Panc1 (cell line): Measurements from ENCODE around the gene CNTN3. TPM values are rescaled to one million over a fixed set of nuclear protein-coding genes. Genes with fewer than 3 reads are reported as not detected.

Experiments
- ATAC-seq: fragments of 200-7000 bp; cut with Tn5 transposase; 2 replicates; pipeline ENCODE4 v1.9.1; 2020; ENCODE audit warnings: mild to moderate bottlenecking, moderate library complexity
- Bru-seq: library from RNA; stranded (reverse); fragments of 400-500 nt; gene quantifications from one replicate; lab custom pipeline; 2021; lab: Mats Ljungman, UMichigan
- BruChase-seq, 2 experiments: library from RNA; stranded (reverse); fragments of 400-500 nt; gene quantifications; one replicate each; lab custom pipeline; 2021; lab: Mats Ljungman, UMichigan
- BruUV-seq: library from RNA; stranded (reverse); fragments of 400-500 nt; replicated peaks from 2 replicates; lab custom pipeline; 2021; lab: Mats Ljungman, UMichigan
- CTCF ChIA-PET: fragments of 300-600 bp; sonication (Branson Sonifier 250); formaldehyde crosslinking; loops from one replicate; lab custom pipeline; 2022; ENCODE audit warnings: antibody characterized with exemption; lab: Charles Lee
- POLR2A ChIA-PET: fragments of 300-600 bp; sonication (Branson Sonifier 250); formaldehyde crosslinking; loops from one replicate; lab custom pipeline; 2022; ENCODE audit warnings: antibody characterized with exemption; lab: Charles Lee
- DNase-seq: peaks from one replicate; pipeline ENCODE4 v3.0.0-alpha.2; 2010; ENCODE audit warnings: low read depth, low spot score
- H3K27ac ChIP-seq: 2 replicates; pipeline ENCODE4 v1.5.1; 2011; ENCODE audit warnings: mild to moderate bottlenecking, low read length, inconsistent platforms
- H3K27me3 ChIP-seq: fragments of 200-500 bp; sonication (Bioruptor generic); 2 replicates; pipeline ENCODE4 v1.6.0; 2014; ENCODE audit warnings: low read length, inconsistent platforms; ENCODE audit not compliant: control insufficient read depth, insufficient read depth
- H3K36me3 ChIP-seq: fragments of 200-500 bp; sonication (Bioruptor generic); 2 replicates; pipeline ENCODE4 v1.5.1; 2014; ENCODE audit warnings: inconsistent platforms, mild to moderate bottlenecking, low read length, moderate library complexity; ENCODE audit not compliant: control insufficient read depth, insufficient read depth
- H3K4me1 ChIP-seq: 2 replicates; pipeline ENCODE4 v1.5.1; 2011; ENCODE audit warnings: inconsistent platforms, mild to moderate bottlenecking, low read length, moderate library complexity; ENCODE audit not compliant: control insufficient read depth, insufficient read depth
- H3K4me3 ChIP-seq, 2 experiments: 2 replicates each; pipeline ENCODE4 v1.5.1; 2011 to 2012; ENCODE audit warnings: low read depth in 2 of 2, low read length in 2 of 2, mild to moderate bottlenecking in 2 of 2, inconsistent platforms in 1 of 2, moderate library complexity in 1 of 2
- H3K9me3 ChIP-seq: fragments of 200-500 bp; sonication (Bioruptor generic); 2 replicates; pipeline ENCODE4 v1.5.1; 2014; ENCODE audit warnings: low read depth, mild to moderate bottlenecking, inconsistent platforms, low read length, moderate library complexity; ENCODE audit not compliant: control insufficient read depth, insufficient read depth
- POLR2AphosphoS5 ChIP-seq: IDR thresholded peaks from 2 replicates; pipeline ENCODE4 v1.6.1; 2012; ENCODE audit warnings: mild to moderate bottlenecking, low read depth, low read length, moderate library complexity
- SIN3A ChIP-seq: IDR thresholded peaks from 2 replicates; pipeline ENCODE4 v1.6.1; 2012; ENCODE audit warnings: low read depth, mild to moderate bottlenecking, low read length, moderate library complexity, borderline replicate concordance; ENCODE audit not compliant: insufficient read depth
- TCF7L2 ChIP-seq: IDR thresholded peaks from 2 replicates; pipeline ENCODE4 v1.6.1; 2011; ENCODE audit warnings: mild to moderate bottlenecking, low read depth, low read length, inconsistent platforms
- in situ Hi-C: cut with HindIII; loops from 2 replicates; pipeline ENCODE4 v1.10.0; 2016; ENCODE audit warnings: low sequenced_read_pairs, low pct_unique_long_range_greater_than_20kb
- intact Hi-C: fragments of 100-400 bp; cut with micrococcal nuclease; formaldehyde crosslinking; loops from one replicate; pipeline ENCODE4 v1.10.0; 2022; ENCODE audit not compliant: unreplicated experiment
- long read RNA-seq: library from polyadenylated mRNA; unstranded; transcript quantifications from one replicate; pipeline ENCODE4 v2.0.0, GENCODE V29; 2021; ENCODE audit not compliant: unreplicated experiment
- polyA plus RNA-seq: library from polyadenylated mRNA; unstranded; fragments of >200 nt; gene quantifications from one replicate; pipeline ENCODE4 v1.2.1, GENCODE V29; 2012; ENCODE audit warnings: missing spikeins; ENCODE audit not compliant: insufficient read length
- total RNA-seq: library from RNA; stranded (reverse); gene quantifications from one replicate; pipeline ENCODE4 v1.2.1, GENCODE V29; 2021; ENCODE audit not compliant: unreplicated experiment
- TF ChIP-seq, protein P1 (sequence below): fragments of 450-650 bp; IDR thresholded peaks from 2 replicates; pipeline ENCODE4 v1.5.1; 2017; ENCODE audit warnings: mild to moderate bottlenecking
- TF ChIP-seq, protein P2 (sequence below), 2 experiments: IDR thresholded peaks; 2 replicates each; pipeline ENCODE4 v1.6.1; 2011 to 2012; ENCODE audit warnings: low read depth in 2 of 2, control low read depth in 1 of 2, low read length in 1 of 2, mild to moderate bottlenecking in 1 of 2, moderate library complexity in 1 of 2; ENCODE audit not compliant: insufficient read depth in 1 of 2

CNTN3 gene
- total RNA-seq (not detected), Bru-seq, nascent RNA (percentile 2 among the genes with signal in this experiment), BruChase-seq, experiment 1, labeled RNA remaining after a 2-hour chase (percentile 0 among the genes with signal in this experiment), BruChase-seq, experiment 2, labeled RNA remaining after a 6-hour chase (percentile 0 among the genes with signal in this experiment)
- polyA plus RNA-seq, result not detected
- long read RNA-seq, result 0 reads

DNA sequence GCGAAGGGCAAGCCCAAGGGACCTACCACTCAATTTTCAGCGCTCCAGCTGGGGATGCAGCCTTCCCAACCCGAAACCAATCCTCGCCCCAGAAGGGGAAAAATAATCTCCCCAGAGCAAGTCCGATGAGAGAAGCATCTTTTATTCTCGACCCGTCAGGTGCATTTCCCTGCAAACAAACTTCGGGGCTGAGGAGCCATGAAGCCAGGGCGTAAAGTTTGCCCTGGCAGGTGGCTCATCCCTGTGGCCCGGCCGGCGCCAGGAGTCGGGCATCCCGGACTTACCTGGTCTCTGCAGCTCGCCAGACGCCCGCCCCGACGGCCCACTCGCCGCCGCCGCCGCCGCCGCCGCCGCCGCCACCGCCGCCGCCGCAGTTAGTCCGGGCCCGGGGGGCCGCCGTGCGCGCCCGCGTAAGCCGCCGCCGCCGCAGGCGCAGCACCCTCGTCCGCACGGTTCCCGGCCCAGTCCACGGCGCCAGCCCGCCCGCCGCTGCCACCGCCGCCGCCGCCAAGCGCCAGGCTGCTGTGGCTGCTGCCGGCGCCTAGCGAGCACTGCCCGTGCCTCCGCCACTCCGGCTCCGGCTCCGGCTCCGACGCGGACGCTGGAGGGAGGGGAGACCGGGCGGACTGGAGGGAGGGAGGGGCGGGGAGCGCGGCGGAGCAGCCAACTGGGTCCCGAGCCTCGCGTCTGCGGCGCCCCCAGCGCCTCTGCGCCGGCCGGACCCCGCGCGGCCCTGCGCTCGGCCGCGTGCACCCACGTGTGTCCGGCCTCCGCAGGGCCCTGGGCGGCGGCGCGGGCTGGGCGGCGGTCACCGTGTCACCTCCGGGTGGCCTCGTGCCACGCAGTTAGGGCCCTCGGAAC, at the start of gene CNTN3:
Gene CNTN3 (minus strand): TSS at position 553 of the 861 bp plus-strand sequence. CDS start 93,547 bp downstream, outside the sequence.
- no peaks in the 10 kb centered on the region for H3K36me3 ChIP-seq
- TF ChIP-seq, protein P1, sequence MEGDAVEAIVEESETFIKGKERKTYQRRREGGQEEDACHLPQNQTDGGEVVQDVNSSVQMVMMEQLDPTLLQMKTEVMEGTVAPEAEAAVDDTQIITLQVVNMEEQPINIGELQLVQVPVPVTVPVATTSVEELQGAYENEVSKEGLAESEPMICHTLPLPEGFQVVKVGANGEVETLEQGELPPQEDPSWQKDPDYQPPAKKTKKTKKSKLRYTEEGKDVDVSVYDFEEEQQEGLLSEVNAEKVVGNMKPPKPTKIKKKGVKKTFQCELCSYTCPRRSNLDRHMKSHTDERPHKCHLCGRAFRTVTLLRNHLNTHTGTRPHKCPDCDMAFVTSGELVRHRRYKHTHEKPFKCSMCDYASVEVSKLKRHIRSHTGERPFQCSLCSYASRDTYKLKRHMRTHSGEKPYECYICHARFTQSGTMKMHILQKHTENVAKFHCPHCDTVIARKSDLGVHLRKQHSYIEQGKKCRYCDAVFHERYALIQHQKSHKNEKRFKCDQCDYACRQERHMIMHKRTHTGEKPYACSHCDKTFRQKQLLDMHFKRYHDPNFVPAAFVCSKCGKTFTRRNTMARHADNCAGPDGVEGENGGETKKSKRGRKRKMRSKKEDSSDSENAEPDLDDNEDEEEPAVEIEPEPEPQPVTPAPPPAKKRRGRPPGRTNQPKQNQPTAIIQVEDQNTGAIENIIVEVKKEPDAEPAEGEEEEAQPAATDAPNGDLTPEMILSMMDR, result no peak
- no peak for TF ChIP-seq TCF7L2
- TF ChIP-seq, protein P2, sequence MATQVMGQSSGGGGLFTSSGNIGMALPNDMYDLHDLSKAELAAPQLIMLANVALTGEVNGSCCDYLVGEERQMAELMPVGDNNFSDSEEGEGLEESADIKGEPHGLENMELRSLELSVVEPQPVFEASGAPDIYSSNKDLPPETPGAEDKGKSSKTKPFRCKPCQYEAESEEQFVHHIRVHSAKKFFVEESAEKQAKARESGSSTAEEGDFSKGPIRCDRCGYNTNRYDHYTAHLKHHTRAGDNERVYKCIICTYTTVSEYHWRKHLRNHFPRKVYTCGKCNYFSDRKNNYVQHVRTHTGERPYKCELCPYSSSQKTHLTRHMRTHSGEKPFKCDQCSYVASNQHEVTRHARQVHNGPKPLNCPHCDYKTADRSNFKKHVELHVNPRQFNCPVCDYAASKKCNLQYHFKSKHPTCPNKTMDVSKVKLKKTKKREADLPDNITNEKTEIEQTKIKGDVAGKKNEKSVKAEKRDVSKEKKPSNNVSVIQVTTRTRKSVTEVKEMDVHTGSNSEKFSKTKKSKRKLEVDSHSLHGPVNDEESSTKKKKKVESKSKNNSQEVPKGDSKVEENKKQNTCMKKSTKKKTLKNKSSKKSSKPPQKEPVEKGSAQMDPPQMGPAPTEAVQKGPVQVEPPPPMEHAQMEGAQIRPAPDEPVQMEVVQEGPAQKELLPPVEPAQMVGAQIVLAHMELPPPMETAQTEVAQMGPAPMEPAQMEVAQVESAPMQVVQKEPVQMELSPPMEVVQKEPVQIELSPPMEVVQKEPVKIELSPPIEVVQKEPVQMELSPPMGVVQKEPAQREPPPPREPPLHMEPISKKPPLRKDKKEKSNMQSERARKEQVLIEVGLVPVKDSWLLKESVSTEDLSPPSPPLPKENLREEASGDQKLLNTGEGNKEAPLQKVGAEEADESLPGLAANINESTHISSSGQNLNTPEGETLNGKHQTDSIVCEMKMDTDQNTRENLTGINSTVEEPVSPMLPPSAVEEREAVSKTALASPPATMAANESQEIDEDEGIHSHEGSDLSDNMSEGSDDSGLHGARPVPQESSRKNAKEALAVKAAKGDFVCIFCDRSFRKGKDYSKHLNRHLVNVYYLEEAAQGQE (IDR thresholded peaks at IDR 0.05; ENCODE audit: insufficient read depth in 1 of 2, low read depth in 2 of 2, low read length in 1 of 2), result no peak
- no peak for TF ChIP-seq POLR2AphosphoS5
- TF ChIP-seq SIN3A, result no peak
- no peak within 1 kb of the TSS for H3K27ac ChIP-seq
- no TSS peak for BruUV-seq
- POLR2A ChIA-PET, result no interaction called here
- H3K4me1 ChIP-seq, result no peaks in the 10 kb centered on the region
- no peaks in the 10 kb centered on the region for H3K9me3 ChIP-seq
- no peak; the same call in 1 of the 2 replicates for ATAC-seq
- in situ Hi-C loops (no loop called here), intact Hi-C loops (no loop called here)
- H3K4me3 ChIP-seq, result peak within 1 kb of the TSS in 1 of 2 experiments; percentile 0; a peak in 1 of 4 replicates
- no peak for DNase-seq
- CTCF ChIA-PET, result no interaction called here
- peaks cover 2% of the 10 kb centered on the region; the same call in 1 of the 2 replicates for H3K27me3 ChIP-seq

DNA sequence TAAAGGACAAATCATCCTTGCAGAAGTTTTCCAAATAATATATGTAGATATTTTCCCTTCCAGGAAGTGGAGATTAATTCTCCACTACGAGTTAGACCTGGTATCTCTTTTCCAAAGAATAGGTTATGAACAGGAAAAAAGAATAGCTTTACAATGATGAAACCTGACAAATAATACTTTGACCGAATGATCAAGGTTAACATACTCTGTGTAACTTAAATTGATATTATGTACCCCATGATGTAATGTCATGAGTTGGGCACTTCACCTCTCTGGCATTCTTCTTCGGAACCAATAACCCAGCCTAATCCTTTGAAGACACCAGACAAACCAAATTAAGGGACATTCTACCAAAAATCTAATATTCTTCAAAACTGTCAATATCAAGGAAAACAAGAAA, 48.7 kb upstream of the CNTN3 start:
- in situ Hi-C loops, result no loop called here
- TF ChIP-seq, protein P1, result no peak
- TF ChIP-seq TCF7L2, result no peak
- no peak for TF ChIP-seq SIN3A
- TF ChIP-seq, protein P2 (IDR thresholded peaks at IDR 0.05; ENCODE audit: insufficient read depth in 1 of 2, low read depth in 2 of 2, low read length in 1 of 2), result no peak
- TF ChIP-seq POLR2AphosphoS5, result no peak

More for the DNA sequence above, 48.7 kb upstream of the CNTN3 start:
- ATAC-seq, result no peak
- intact Hi-C loops, result no loop called here
- Histone ChIP-seq H3K27ac (no peak overlapping the region), H3K27me3 (no peaks in the 10 kb centered on the region), H3K4me1 (no peaks in the 10 kb centered on the region), H3K36me3 (no peaks in the 10 kb centered on the region), H3K9me3 (no peaks in the 10 kb centered on the region), H3K4me3 (no peak overlapping the region)
- ChIA-PET CTCF (no interaction called here), POLR2A (no interaction called here)
- no peak for DNase-seq
- BruUV-seq, result no TSS peak
